Mesothelial cell of epicardium (in vitro differentiated cells): ENCODE results near the gene CHD2. TPM values are rescaled to one million over a fixed set of nuclear protein-coding genes. Genes with fewer than 3 reads are reported as not detected.
A peak's percentile ranks its signal among the peaks of the same experiment; 100 is the strongest.

Experiments
- DNase-seq, 2 experiments: peaks; one replicate each; pipeline ENCODE4 v3.0.0; 2021; ENCODE audit warnings: low spot score in 2 of 2; ENCODE audit not compliant: unreplicated experiment in 2 of 2
- H3K27ac Mint-ChIP-seq: 2 replicates; pipeline ENCODE4 v1.8.0; 2021; ENCODE audit warnings: mixed read lengths
- H3K27me3 Mint-ChIP-seq: 2 replicates; pipeline ENCODE4 v1.8.0; 2021; ENCODE audit warnings: low read depth, mixed read lengths
- H3K36me3 Mint-ChIP-seq: 2 replicates; pipeline ENCODE4 v1.8.0; 2021; ENCODE audit warnings: mixed read lengths
- H3K4me1 Mint-ChIP-seq: 2 replicates; pipeline ENCODE4 v1.8.0; 2021; ENCODE audit warnings: mixed read lengths
- H3K4me3 Mint-ChIP-seq: 2 replicates; pipeline ENCODE4 v1.8.0; 2021; ENCODE audit warnings: mild to moderate bottlenecking, moderate library complexity, mixed read lengths
- H3K9me3 Mint-ChIP-seq: 2 replicates; pipeline ENCODE4 v1.8.0; 2021; ENCODE audit warnings: mixed read lengths
- total RNA-seq: library from RNA; stranded (reverse); gene quantifications from 3 replicates; pipeline ENCODE4 v1.2.1, GENCODE V29; 2021
- TF ChIP-seq, protein P1 (sequence below): fragments of 200-600 bp; sonication (generic); IDR thresholded peaks from one replicate; pipeline ENCODE4 v1.5.0; 2021; ENCODE audit warnings: antibody characterized with exemption; ENCODE audit not compliant: unreplicated experiment

The CHD2 gene
- total RNA-seq, 1 donor from 2014 or later, result 178 TPM

- H3K9me3 Mint-ChIP-seq, result no peaks in the 10 kb centered on the region
- H3K4me3 Mint-ChIP-seq, result peak overlapping the region; percentile 10
- TF ChIP-seq, protein P1, sequence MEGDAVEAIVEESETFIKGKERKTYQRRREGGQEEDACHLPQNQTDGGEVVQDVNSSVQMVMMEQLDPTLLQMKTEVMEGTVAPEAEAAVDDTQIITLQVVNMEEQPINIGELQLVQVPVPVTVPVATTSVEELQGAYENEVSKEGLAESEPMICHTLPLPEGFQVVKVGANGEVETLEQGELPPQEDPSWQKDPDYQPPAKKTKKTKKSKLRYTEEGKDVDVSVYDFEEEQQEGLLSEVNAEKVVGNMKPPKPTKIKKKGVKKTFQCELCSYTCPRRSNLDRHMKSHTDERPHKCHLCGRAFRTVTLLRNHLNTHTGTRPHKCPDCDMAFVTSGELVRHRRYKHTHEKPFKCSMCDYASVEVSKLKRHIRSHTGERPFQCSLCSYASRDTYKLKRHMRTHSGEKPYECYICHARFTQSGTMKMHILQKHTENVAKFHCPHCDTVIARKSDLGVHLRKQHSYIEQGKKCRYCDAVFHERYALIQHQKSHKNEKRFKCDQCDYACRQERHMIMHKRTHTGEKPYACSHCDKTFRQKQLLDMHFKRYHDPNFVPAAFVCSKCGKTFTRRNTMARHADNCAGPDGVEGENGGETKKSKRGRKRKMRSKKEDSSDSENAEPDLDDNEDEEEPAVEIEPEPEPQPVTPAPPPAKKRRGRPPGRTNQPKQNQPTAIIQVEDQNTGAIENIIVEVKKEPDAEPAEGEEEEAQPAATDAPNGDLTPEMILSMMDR, result no peak
- H3K27ac Mint-ChIP-seq, result peak overlapping the region; percentile 100
- H3K36me3 Mint-ChIP-seq, result peaks cover 15% of the 10 kb centered on the region
- no peaks in the 10 kb centered on the region for H3K27me3 Mint-ChIP-seq
- DNase-seq, result no peak
- peaks cover 74% of the 10 kb centered on the region for H3K4me1 Mint-ChIP-seq
These were observed 8.6 kb downstream of the CHD2 start for GRCh38 chr15:92908713-92909057.

DNA sequence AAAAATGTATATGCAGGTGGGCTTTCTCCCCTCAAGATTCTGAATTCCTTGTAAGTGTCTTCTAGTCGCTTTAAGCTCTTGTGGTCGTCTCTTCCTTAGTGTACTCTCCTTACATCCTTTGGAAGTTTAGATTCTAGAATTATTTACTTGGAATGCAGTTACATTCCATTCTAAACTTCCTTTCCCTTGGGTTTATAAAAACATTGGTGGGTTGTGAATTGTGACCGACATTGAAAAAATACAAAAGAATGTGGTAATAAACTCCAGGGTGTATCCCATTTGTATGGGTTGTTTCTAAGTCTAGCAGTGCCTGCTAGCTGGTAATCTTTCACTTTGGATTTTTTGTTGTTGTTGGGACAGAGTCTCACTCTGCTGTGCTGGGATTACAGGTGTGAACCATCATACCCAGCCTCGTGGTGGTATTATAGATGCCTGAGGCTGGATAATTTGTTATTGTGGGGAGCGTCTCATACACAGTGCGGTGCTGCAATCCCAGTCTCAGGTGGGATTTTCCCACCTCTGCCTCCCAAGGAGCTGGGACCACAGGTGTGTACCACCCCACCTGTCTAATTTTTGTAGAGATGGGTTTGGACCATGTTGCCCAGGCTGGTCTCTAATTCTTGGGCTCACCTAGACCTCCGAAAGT, 9.1 kb downstream of the CHD2 start:
- no peaks in the 10 kb centered on the region for H3K9me3 Mint-ChIP-seq
- peak overlapping the region; percentile 25 for H3K4me3 Mint-ChIP-seq
- H3K4me1 Mint-ChIP-seq, result peaks cover 77% of the 10 kb centered on the region
- no peaks in the 10 kb centered on the region for H3K27me3 Mint-ChIP-seq
- H3K27ac Mint-ChIP-seq, result peak overlapping the region; percentile 100
- peaks cover 15% of the 10 kb centered on the region for H3K36me3 Mint-ChIP-seq
- TF ChIP-seq, protein P1, result no peak
- no peak for DNase-seq

DNA sequence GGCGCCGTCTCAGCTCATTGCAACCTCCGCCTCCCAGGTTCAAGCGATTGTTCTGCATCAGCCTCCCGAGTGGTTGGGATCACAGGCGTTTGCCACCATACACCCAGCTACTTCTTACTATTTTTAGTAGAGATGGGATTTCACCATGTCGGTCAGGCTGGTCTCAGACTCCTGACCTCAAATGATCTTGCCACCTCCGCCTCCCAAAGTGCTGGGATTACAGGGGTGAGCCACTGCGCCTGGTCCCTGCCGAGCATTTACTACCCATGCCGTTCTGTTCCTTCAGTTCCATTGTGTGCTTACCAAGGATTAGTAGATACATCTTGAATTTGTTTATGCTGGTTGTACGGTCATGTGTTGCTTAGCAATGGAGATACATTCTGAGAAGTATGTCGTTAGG, 10.3 kb downstream of the CHD2 start:
- Mint-ChIP-seq H3K4me1 (peaks cover 81% of the 10 kb centered on the region), H3K36me3 (peaks cover 15% of the 10 kb centered on the region), H3K27me3 (no peaks in the 10 kb centered on the region), H3K4me3 (no peak overlapping the region), H3K27ac (peak overlapping the region; percentile 82), H3K9me3 (no peaks in the 10 kb centered on the region)
- DNase-seq, result no peak
- TF ChIP-seq, protein P1, result no peak

- no peaks in the 10 kb centered on the region for H3K27me3 Mint-ChIP-seq
- TF ChIP-seq, protein P1, result no peak
- peak overlapping the region; percentile 96 for H3K27ac Mint-ChIP-seq
- H3K4me3 Mint-ChIP-seq, result no peak overlapping the region
- DNase-seq, result no peak
- no peaks in the 10 kb centered on the region for H3K9me3 Mint-ChIP-seq
- H3K4me1 Mint-ChIP-seq, result peaks cover 65% of the 10 kb centered on the region
- peaks cover 23% of the 10 kb centered on the region for H3K36me3 Mint-ChIP-seq
These were observed 14.0 kb downstream of the CHD2 start for GRCh38 chr15:92914103-92914499.

GRCh38 chr15:92914768-92915221, 14.7 kb downstream of the CHD2 start:
- no peaks in the 10 kb centered on the region for H3K9me3 Mint-ChIP-seq
- H3K27ac Mint-ChIP-seq, result peak overlapping the region; percentile 96
- no peaks in the 10 kb centered on the region for H3K27me3 Mint-ChIP-seq
- H3K4me1 Mint-ChIP-seq, result peaks cover 59% of the 10 kb centered on the region
- DNase-seq, result no peak
- no peak overlapping the region for H3K4me3 Mint-ChIP-seq
- peaks cover 23% of the 10 kb centered on the region for H3K36me3 Mint-ChIP-seq
- TF ChIP-seq, protein P1, result no peak
